GM23338 (cell line): ENCODE data around the gene DLGAP3. TPM values are rescaled to one million over a fixed set of nuclear protein-coding genes. Genes with fewer than 3 reads are reported as not detected.

Experiments used
- ATAC-seq: fragments of 200-7000 bp; cut with Tn5 transposase; 3 replicates; pipeline ENCODE4 v1.9.1; 2020
- DNase-seq: peaks from one replicate; pipeline ENCODE4 v3.0.0-alpha.2; 2015; ENCODE audit warnings: low spot score
- H2AFZ ChIP-seq: fragments of 200-600 bp; sonication (generic); 2 replicates; pipeline ENCODE4 v1.8.0; 2016; ENCODE audit warnings: antibody characterized with exemption, mild to moderate bottlenecking, moderate library complexity
- H3F3A ChIP-seq: fragments of 200-600 bp; sonication (generic); replicated peaks from 2 replicates; pipeline ENCODE4 v1.8.0; 2017; ENCODE audit warnings: antibody characterized with exemption, mixed run types, low read depth
- H3K27ac ChIP-seq: fragments of 200-600 bp; sonication (generic); 2 replicates; pipeline ENCODE4 v1.6.1; 2016; ENCODE audit warnings: low read depth
- H3K27me3 ChIP-seq: fragments of 200-600 bp; sonication (generic); 2 replicates; pipeline ENCODE4 v1.8.0; 2016; ENCODE audit warnings: mild to moderate bottlenecking, mixed run types, moderate library complexity; ENCODE audit not compliant: insufficient read depth
- H3K36me3 ChIP-seq: fragments of 200-600 bp; sonication (generic); 2 replicates; pipeline ENCODE4 v1.8.0; 2016; ENCODE audit warnings: mild to moderate bottlenecking; ENCODE audit not compliant: insufficient read depth
- H3K4me1 ChIP-seq: fragments of 200-600 bp; sonication (generic); 2 replicates; pipeline ENCODE4 v1.8.0; 2016; ENCODE audit warnings: mild to moderate bottlenecking, moderate library complexity; ENCODE audit not compliant: insufficient read depth
- H3K4me2 ChIP-seq: fragments of 200-600 bp; sonication (generic); 2 replicates; pipeline ENCODE4 v1.7.1; 2017; ENCODE audit warnings: mixed run types
- H3K4me3 ChIP-seq: fragments of 200-600 bp; sonication (generic); 2 replicates; pipeline ENCODE4 v1.6.1; 2016; ENCODE audit warnings: mixed run types
- H3K79me2 ChIP-seq: fragments of 200-600 bp; sonication (generic); replicated peaks from 2 replicates; pipeline ENCODE4 v1.8.0; 2017; ENCODE audit warnings: mild to moderate bottlenecking; ENCODE audit not compliant: insufficient read depth
- H3K9me2 ChIP-seq: fragments of 200-600 bp; sonication (generic); 2 replicates; pipeline ENCODE4 v1.8.0; 2017; ENCODE audit not compliant: insufficient read depth
- H4K20me1 ChIP-seq: fragments of 200-600 bp; sonication (generic); replicated peaks from 2 replicates; pipeline ENCODE4 v1.8.0; 2017; ENCODE audit warnings: mild to moderate bottlenecking; ENCODE audit not compliant: insufficient read depth
- H3K27ac Mint-ChIP-seq: 2 replicates; pipeline ENCODE4 v1.8.0; 2020; ENCODE audit warnings: inconsistent platforms, mild to moderate bottlenecking, moderate library complexity, mixed read lengths
- H3K27me3 Mint-ChIP-seq: 3 replicates; pipeline ENCODE4 v1.8.0; 2022; ENCODE audit warnings: low read depth, mild to moderate bottlenecking, moderate library complexity, mixed read lengths, inconsistent platforms; ENCODE audit not compliant: insufficient read depth, poor library complexity
- H3K36me3 Mint-ChIP-seq: 3 replicates; pipeline ENCODE4 v1.8.0; 2021; ENCODE audit warnings: low read depth, mild to moderate bottlenecking, inconsistent platforms, moderate library complexity, mixed read lengths
- H3K4me1 Mint-ChIP-seq: 3 replicates; pipeline ENCODE4 v1.8.0; 2020; ENCODE audit warnings: mild to moderate bottlenecking, inconsistent platforms, mixed read lengths
- H3K4me3 Mint-ChIP-seq: 3 replicates; pipeline ENCODE4 v1.8.0; 2021; ENCODE audit warnings: moderate library complexity, mild to moderate bottlenecking, inconsistent platforms, mixed read lengths
- H3K9me3 Mint-ChIP-seq: 3 replicates; pipeline ENCODE4 v1.8.0; 2020; ENCODE audit warnings: moderate library complexity, mild to moderate bottlenecking, inconsistent platforms, mixed read lengths
- CREB1 ChIP-seq: fragments of 250-450 bp; sonication (Bioruptor Pico); IDR thresholded peaks from 2 replicates; pipeline ENCODE4 v1.5.0; 2020; ENCODE audit warnings: low read depth, mild to moderate bottlenecking, moderate library complexity
- EZH2 ChIP-seq: fragments of 200-600 bp; sonication (generic); IDR thresholded peaks from one replicate; pipeline ENCODE4 v1.8.0; 2017; ENCODE audit warnings: antibody characterized with exemption, mild to moderate bottlenecking, low read depth; ENCODE audit not compliant: unreplicated experiment
- POLR2AphosphoS5 ChIP-seq: IDR thresholded peaks from 2 replicates; pipeline ENCODE4 v1.6.1; 2016; ENCODE audit warnings: antibody characterized with exemption, low read depth
- STAT1 ChIP-seq: IDR thresholded peaks from one replicate; pipeline ENCODE4 v1.6.1; 2016; ENCODE audit warnings: antibody characterized with exemption; ENCODE audit not compliant: unreplicated experiment
- ZNF114 ChIP-seq: fragments of 250-450 bp; sonication (Bioruptor Pico); IDR thresholded peaks from 2 replicates; pipeline ENCODE4 v1.5.0; 2020; ENCODE audit warnings: mild to moderate bottlenecking, moderate library complexity
- ZNF331 ChIP-seq: fragments of 250-450 bp; sonication (Bioruptor Pico); IDR thresholded peaks from 2 replicates; pipeline ENCODE4 v1.5.0; 2020; ENCODE audit warnings: low read depth, mild to moderate bottlenecking, moderate library complexity
- polyA plus RNA-seq: library from polyadenylated mRNA; unstranded; fragments of >200 nt; fragmentation: Nextera tagmentation; extraction: Ambion mirVana; gene quantifications from 2 replicates; pipeline ENCODE4 v1.2.1, GENCODE V29; 2016
- total RNA-seq: library from RNA; depleted of rRNA; stranded (reverse); fragments of >200 nt; shearing (Covaris generic); gene quantifications from 2 replicates; pipeline ENCODE4 v1.2.3, GENCODE V29; 2014
- TF ChIP-seq, protein P1 (sequence below): IDR thresholded peaks from one replicate; pipeline ENCODE4 v1.6.1; 2018; ENCODE audit warnings: antibody characterized with exemption; ENCODE audit not compliant: unreplicated experiment
- TF ChIP-seq, protein P2 (sequence below): fragments of 250-450 bp; sonication (Bioruptor Pico); IDR thresholded peaks from 2 replicates; pipeline ENCODE4 v1.5.0; 2020; ENCODE audit warnings: mild to moderate bottlenecking, moderate library complexity
- TF ChIP-seq, protein P3 (sequence below): IDR thresholded peaks from 2 replicates; pipeline ENCODE4 v1.6.1; 2016; ENCODE audit warnings: antibody characterized with exemption

Gene DLGAP3
- total and polyA plus RNA-seq, 2 experiments from 2014 or later = 7.1 to 13.7 TPM

DNA sequence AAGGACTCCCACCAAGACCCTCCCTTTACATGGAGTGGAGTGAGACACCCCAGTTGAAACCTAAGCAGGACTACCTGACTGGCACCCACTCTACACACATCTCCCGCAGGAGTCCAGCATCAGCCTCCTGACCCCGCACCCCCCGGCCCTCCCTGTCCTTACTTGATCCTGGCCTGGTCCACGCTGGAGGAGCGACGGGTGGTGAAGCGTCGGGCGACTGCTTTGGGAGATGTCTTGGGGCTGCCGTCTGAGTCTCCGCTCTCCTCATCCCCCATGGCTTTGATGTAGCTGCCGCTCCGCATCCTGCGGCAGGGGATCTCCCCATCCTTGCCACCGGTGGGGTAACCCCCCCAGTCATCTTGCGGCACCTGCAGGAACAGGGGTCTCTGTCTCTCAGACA lies 29.5 kb downstream of the DLGAP3 start (continued):
- TF ChIP-seq, protein P1, sequence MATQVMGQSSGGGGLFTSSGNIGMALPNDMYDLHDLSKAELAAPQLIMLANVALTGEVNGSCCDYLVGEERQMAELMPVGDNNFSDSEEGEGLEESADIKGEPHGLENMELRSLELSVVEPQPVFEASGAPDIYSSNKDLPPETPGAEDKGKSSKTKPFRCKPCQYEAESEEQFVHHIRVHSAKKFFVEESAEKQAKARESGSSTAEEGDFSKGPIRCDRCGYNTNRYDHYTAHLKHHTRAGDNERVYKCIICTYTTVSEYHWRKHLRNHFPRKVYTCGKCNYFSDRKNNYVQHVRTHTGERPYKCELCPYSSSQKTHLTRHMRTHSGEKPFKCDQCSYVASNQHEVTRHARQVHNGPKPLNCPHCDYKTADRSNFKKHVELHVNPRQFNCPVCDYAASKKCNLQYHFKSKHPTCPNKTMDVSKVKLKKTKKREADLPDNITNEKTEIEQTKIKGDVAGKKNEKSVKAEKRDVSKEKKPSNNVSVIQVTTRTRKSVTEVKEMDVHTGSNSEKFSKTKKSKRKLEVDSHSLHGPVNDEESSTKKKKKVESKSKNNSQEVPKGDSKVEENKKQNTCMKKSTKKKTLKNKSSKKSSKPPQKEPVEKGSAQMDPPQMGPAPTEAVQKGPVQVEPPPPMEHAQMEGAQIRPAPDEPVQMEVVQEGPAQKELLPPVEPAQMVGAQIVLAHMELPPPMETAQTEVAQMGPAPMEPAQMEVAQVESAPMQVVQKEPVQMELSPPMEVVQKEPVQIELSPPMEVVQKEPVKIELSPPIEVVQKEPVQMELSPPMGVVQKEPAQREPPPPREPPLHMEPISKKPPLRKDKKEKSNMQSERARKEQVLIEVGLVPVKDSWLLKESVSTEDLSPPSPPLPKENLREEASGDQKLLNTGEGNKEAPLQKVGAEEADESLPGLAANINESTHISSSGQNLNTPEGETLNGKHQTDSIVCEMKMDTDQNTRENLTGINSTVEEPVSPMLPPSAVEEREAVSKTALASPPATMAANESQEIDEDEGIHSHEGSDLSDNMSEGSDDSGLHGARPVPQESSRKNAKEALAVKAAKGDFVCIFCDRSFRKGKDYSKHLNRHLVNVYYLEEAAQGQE = no peak
- TF ChIP-seq ZNF331 (CRISPR knock-in tag) = no peak
- no peak for TF ChIP-seq STAT1
- no peak for TF ChIP-seq POLR2AphosphoS5

DNA sequence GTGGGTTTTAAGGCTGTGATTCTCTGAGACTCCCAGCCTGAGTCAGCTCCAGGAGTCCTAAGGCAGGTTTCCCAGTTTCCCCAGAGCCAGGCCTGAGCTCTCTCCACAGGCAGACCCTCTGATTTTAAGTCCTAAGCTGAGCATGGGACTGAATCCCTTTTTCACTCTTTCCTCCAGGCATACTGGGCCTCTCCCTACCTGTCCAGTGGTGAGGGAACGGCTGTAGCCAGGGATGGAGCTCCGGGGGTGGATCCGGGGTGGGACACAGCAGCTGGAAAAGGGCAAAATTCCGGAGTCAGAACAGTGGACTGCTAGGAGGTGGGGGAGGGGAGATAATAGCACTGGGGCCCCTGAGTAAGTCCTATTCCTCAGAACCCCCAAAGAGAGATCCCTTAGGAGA lies 30.0 kb downstream of the DLGAP3 start:
- ATAC-seq = no peak
- H3K4me3 ChIP-seq = no peak overlapping the region
- no peaks in the 10 kb centered on the region; the same call in 2 of the 3 replicates for H3K36me3 Mint-ChIP-seq
- no peaks in the 10 kb centered on the region for H3K9me2 ChIP-seq
- H3K4me2 ChIP-seq = no peak overlapping the region
- H3K4me3 Mint-ChIP-seq = no peak overlapping the region
- DNase-seq = no peak
- H3K27ac ChIP-seq = no peak overlapping the region
- no peaks in the 10 kb centered on the region for H3K27me3 ChIP-seq
- no peaks in the 10 kb centered on the region for H3F3A ChIP-seq
- H3K4me1 Mint-ChIP-seq = peaks cover 9% of the 10 kb centered on the region; the same call in 2 of the 3 replicates
- no peak overlapping the region for H3K27ac Mint-ChIP-seq
- no peaks in the 10 kb centered on the region for H3K4me1 ChIP-seq
- no peaks in the 10 kb centered on the region for H3K9me3 Mint-ChIP-seq
- H3K27me3 Mint-ChIP-seq = peaks cover 3% of the 10 kb centered on the region
- no peaks in the 10 kb centered on the region for H3K36me3 ChIP-seq
- H3K79me2 ChIP-seq = no peaks in the 10 kb centered on the region
- no peak overlapping the region for H2AFZ ChIP-seq
- no peaks in the 10 kb centered on the region for H4K20me1 ChIP-seq
- TF ChIP-seq ZNF114 = no peak
- TF ChIP-seq, protein P1 = no peak
- TF ChIP-seq STAT1 = no peak
- TF ChIP-seq CREB1 (CRISPR knock-in tag) = no peak
- no peak for TF ChIP-seq EZH2
- TF ChIP-seq, protein P2, sequence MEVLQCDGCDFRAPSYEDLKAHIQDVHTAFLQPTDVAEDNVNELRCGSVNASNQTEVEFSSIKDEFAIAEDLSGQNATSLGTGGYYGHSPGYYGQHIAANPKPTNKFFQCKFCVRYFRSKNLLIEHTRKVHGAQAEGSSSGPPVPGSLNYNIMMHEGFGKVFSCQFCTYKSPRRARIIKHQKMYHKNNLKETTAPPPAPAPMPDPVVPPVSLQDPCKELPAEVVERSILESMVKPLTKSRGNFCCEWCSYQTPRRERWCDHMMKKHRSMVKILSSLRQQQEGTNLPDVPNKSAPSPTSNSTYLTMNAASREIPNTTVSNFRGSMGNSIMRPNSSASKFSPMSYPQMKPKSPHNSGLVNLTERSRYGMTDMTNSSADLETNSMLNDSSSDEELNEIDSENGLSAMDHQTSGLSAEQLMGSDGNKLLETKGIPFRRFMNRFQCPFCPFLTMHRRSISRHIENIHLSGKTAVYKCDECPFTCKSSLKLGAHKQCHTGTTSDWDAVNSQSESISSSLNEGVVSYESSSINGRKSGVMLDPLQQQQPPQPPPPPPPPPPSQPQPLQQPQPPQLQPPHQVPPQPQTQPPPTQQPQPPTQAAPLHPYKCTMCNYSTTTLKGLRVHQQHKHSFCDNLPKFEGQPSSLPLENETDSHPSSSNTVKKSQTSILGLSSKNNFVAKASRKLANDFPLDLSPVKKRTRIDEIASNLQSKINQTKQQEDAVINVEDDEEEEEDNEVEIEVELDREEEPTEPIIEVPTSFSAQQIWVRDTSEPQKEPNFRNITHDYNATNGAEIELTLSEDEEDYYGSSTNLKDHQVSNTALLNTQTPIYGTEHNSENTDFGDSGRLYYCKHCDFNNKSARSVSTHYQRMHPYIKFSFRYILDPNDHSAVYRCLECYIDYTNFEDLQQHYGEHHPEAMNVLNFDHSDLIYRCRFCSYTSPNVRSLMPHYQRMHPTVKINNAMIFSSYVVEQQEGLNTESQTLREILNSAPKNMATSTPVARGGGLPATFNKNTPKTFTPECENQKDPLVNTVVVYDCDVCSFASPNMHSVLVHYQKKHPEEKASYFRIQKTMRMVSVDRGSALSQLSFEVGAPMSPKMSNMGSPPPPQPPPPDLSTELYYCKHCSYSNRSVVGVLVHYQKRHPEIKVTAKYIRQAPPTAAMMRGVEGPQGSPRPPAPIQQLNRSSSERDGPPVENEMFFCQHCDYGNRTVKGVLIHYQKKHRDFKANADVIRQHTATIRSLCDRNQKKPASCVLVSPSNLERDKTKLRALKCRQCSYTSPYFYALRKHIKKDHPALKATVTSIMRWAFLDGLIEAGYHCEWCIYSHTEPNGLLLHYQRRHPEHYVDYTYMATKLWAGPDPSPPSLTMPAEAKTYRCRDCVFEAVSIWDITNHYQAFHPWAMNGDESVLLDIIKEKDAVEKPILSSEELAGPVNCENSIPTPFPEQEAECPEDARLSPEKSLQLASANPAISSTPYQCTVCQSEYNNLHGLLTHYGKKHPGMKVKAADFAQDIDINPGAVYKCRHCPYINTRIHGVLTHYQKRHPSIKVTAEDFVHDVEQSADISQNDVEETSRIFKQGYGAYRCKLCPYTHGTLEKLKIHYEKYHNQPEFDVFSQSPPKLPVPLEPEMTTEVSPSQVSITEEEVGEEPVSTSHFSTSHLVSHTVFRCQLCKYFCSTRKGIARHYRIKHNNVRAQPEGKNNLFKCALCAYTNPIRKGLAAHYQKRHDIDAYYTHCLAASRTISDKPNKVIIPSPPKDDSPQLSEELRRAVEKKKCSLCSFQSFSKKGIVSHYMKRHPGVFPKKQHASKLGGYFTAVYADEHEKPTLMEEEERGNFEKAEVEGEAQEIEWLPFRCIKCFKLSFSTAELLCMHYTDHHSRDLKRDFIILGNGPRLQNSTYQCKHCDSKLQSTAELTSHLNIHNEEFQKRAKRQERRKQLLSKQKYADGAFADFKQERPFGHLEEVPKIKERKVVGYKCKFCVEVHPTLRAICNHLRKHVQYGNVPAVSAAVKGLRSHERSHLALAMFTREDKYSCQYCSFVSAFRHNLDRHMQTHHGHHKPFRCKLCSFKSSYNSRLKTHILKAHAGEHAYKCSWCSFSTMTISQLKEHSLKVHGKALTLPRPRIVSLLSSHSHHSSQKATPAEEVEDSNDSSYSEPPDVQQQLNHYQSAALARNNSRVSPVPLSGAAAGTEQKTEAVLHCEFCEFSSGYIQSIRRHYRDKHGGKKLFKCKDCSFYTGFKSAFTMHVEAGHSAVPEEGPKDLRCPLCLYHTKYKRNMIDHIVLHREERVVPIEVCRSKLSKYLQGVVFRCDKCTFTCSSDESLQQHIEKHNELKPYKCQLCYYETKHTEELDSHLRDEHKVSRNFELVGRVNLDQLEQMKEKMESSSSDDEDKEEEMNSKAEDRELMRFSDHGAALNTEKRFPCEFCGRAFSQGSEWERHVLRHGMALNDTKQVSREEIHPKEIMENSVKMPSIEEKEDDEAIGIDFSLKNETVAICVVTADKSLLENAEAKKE (CRISPR knock-in tag) = no peak
- TF ChIP-seq POLR2AphosphoS5 = no peak
- TF ChIP-seq, protein P3, sequence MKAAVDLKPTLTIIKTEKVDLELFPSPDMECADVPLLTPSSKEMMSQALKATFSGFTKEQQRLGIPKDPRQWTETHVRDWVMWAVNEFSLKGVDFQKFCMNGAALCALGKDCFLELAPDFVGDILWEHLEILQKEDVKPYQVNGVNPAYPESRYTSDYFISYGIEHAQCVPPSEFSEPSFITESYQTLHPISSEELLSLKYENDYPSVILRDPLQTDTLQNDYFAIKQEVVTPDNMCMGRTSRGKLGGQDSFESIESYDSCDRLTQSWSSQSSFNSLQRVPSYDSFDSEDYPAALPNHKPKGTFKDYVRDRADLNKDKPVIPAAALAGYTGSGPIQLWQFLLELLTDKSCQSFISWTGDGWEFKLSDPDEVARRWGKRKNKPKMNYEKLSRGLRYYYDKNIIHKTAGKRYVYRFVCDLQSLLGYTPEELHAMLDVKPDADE = no peak
